Immature natural killer cell (primary cell): ENCODE results near the gene GJB6. TPM values are rescaled to one million over a fixed set of nuclear protein-coding genes. Genes with fewer than 3 reads are reported as not detected.

ENCODE experiments used
- DNase-seq, 3 donors: peaks; one replicate each; pipeline ENCODE4 v3.0.0; 2022; ENCODE audit warnings: mixed read lengths in 1 of 3
- H3K27ac Mint-ChIP-seq, 6 donors: one replicate each; pipeline ENCODE4 v1.8.0; 2020; ENCODE audit warnings: mixed read lengths in 6 of 6, mild to moderate bottlenecking in 5 of 6, inconsistent platforms in 4 of 6, moderate library complexity in 3 of 6
- H3K27me3 Mint-ChIP-seq, 3 donors: one replicate each; pipeline ENCODE4 v1.8.0; 2020 to 2021; ENCODE audit warnings: low read depth in 3 of 3, mild to moderate bottlenecking in 3 of 3, mixed read lengths in 3 of 3, moderate library complexity in 3 of 3, inconsistent platforms in 1 of 3
- H3K36me3 Mint-ChIP-seq, 3 donors: one replicate each; pipeline ENCODE4 v1.8.0; 2020; ENCODE audit warnings: mixed read lengths in 3 of 3, inconsistent platforms in 2 of 3, mild to moderate bottlenecking in 2 of 3
- H3K4me1 Mint-ChIP-seq, 2 donors: one replicate each; pipeline ENCODE4 v1.8.0; 2020; ENCODE audit warnings: inconsistent platforms in 2 of 2, mild to moderate bottlenecking in 2 of 2, mixed read lengths in 2 of 2, moderate library complexity in 1 of 2
- H3K4me3 Mint-ChIP-seq, 5 donors: one replicate each; pipeline ENCODE4 v1.8.0; 2020; ENCODE audit warnings: mild to moderate bottlenecking in 5 of 5, mixed read lengths in 5 of 5, inconsistent platforms in 3 of 5, moderate library complexity in 3 of 5
- H3K9me3 Mint-ChIP-seq, 6 donors: one replicate each; pipeline ENCODE4 v1.8.0; 2020; ENCODE audit warnings: mild to moderate bottlenecking in 6 of 6, mixed read lengths in 6 of 6, inconsistent platforms in 4 of 6, moderate library complexity in 3 of 6
- polyA plus RNA-seq, 3 donors: library from polyadenylated mRNA; unstranded; fragments of 300-500 nt; fragmentation: Illumina TruSeq; gene quantifications; one replicate each; pipeline ENCODE4 v1.2.3, GENCODE V29; 2021

Gene GJB6
- polyA plus RNA-seq, 3 donors from 2014 or later = not detected

- Mint-ChIP-seq H3K27ac (no peak overlapping the region), H3K4me3 (no peak overlapping the region), H3K36me3 (no peaks in the 10 kb centered on the region), H3K9me3 (peaks cover 0 to 2% (median 0%) of the 10 kb centered on the region in 6 donors), H3K27me3 (peaks cover 0 to 7% (median 2%) of the 10 kb centered on the region in 3 donors), H3K4me1 (no peaks in the 10 kb centered on the region)
- no peak for DNase-seq
Observed at GRCh38 chr13:20247963-20248362, 15.8 kb upstream of the GJB6 start.

DNA sequence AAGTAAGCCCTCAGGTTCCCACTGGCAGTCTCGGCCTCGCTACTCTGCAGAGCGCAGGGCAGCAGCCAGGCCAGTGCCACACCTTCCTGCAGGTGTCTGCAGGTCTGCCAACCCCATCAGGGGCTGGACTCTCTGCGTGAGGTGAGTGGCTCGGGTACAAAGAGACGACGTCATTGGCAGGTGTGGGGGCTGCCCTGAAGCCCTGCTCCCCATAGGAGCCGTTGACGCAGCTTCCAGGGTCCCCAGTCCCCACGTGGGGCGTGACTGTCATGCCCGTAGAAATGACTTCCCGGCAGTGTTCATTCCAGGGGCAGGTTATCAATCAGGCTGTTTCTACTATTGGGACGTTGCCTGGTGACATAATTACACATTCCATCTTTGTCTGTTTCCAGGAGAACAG is 15.3 kb upstream of the GJB6 start:
- Mint-ChIP-seq H3K4me3 (no peak overlapping the region), H3K9me3 (peaks cover 0 to 2% (median 0%) of the 10 kb centered on the region in 6 donors), H3K36me3 (no peaks in the 10 kb centered on the region), H3K4me1 (no peaks in the 10 kb centered on the region), H3K27me3 (peaks cover 0 to 7% (median 4%) of the 10 kb centered on the region in 3 donors), H3K27ac (no peak overlapping the region)
- no peak for DNase-seq

DNA sequence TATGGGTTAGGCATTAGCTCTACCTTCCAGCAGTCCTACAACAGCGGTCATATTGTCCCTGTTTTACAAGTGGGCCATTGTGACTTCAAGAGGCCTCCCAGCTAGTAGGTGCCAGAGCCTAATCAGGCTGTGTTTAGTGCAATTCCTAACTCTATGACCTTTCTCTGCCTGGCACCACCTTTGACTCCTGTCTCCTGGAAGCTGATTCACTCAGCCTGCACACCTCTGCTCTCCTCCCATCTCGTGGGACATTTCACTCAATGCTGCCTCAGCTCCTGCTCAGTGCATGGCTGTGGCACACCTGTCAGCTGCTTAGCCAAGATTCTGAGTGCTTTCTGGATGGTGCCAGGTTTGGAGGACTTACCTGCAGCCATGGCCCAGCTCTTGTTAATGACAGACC is 9.5 kb upstream of the GJB6 start:
- Mint-ChIP-seq H3K9me3 (no peaks in the 10 kb centered on the region), H3K4me3 (no peak overlapping the region), H3K36me3 (no peaks in the 10 kb centered on the region), H3K27ac (no peak overlapping the region), H3K4me1 (no peaks in the 10 kb centered on the region), H3K27me3 (peaks cover 4 to 14% (median 5%) of the 10 kb centered on the region in 3 donors)
- DNase-seq = no peak

- no peaks in the 10 kb centered on the region for H3K9me3 Mint-ChIP-seq
- no peak overlapping the region for H3K27ac Mint-ChIP-seq
- no peaks in the 10 kb centered on the region for H3K36me3 Mint-ChIP-seq
- no peak overlapping the region for H3K4me3 Mint-ChIP-seq
- peaks cover 5 to 17% (median 6%) of the 10 kb centered on the region in 3 donors for H3K27me3 Mint-ChIP-seq
- no peaks in the 10 kb centered on the region for H3K4me1 Mint-ChIP-seq
- DNase-seq = no peak
Observed at GRCh38 chr13:20239748-20240147, 7.6 kb upstream of the GJB6 start.

DNA sequence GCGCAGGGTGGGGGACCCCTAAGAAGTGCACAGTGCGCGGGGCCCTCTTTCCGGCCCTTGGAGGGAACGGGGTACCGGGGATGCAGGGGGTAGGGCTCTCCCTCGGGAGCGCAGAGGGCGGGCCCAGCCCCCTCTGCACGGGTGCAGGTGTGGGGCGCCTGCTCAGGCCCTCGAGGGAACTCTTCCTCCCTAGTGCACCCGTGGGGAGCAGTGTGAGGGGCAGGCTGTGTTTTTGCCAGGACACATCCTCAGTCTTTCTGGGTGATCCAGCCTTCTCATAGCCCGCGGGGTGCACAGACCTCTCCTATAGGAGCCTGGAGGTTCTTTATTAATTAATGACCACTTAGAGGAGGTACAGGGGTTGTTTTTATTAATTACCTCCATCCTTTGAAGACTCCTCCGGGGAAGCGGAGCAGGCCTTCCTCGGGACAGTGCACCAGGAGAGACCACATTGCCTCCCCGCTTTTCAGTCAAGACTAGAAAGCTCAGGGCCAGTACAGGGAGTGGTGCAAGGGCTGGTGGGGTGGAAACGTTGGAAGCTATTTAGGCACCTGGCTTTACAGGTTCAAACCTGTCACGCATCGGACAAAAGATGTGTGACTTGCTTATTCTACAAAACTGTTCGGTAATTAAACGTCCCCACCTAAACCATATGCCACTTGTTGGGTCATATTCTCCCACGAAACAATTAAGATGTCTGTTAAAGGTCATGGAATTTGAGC is 598 bp upstream of the GJB6 start:
- H3K27me3 Mint-ChIP-seq = peaks cover 12 to 25% (median 12%) of the 10 kb centered on the region in 3 donors
- H3K4me3 Mint-ChIP-seq = no peak overlapping the region
- no peak for DNase-seq
- peaks cover 8 to 12% of the 10 kb centered on the region in 2 donors for H3K4me1 Mint-ChIP-seq
- H3K9me3 Mint-ChIP-seq = no peaks in the 10 kb centered on the region
- no peak overlapping the region for H3K27ac Mint-ChIP-seq
- no peaks in the 10 kb centered on the region for H3K36me3 Mint-ChIP-seq

- Mint-ChIP-seq H3K4me3 (peak overlapping the region; percentile 46 to 74 (median 60)), H3K4me1 (peaks cover 8 to 12% of the 10 kb centered on the region in 2 donors), H3K9me3 (no peaks in the 10 kb centered on the region), H3K36me3 (no peaks in the 10 kb centered on the region), H3K27ac (no peak overlapping the region), H3K27me3 (peaks cover 12 to 25% (median 14%) of the 10 kb centered on the region in 3 donors)
- no peak for DNase-seq
Observed at GRCh38 chr13:20230913-20231838, 943 bp downstream of the GJB6 start.

GRCh38 chr13:20227730-20228129 is 4.4 kb downstream of the GJB6 start:
- no peak overlapping the region for H3K4me3 Mint-ChIP-seq

DNA sequence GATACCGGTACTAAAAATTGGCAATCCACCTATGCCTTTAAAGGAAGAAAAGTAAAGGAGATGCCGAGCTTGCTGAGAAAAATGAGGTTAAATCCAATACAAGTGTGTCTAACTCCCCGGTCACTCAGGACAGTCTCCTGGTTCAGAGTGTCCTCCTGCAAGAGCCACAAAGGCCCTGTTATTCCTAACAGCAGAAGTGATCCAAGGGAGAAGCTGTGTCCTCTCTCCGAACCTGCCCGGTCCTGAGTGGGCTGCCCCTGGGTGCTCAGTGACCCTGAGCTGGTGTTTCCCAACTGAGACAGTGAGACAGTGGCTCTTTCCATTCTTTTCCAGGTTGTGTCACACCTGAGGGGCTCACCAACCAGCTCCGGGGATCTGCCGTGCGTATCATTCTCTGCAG is 4.8 kb downstream of the GJB6 start:
- no peaks in the 10 kb centered on the region for H3K9me3 Mint-ChIP-seq
- peaks cover 6 to 24% (median 10%) of the 10 kb centered on the region in 3 donors for H3K27me3 Mint-ChIP-seq
- peaks cover 8 to 12% of the 10 kb centered on the region in 2 donors for H3K4me1 Mint-ChIP-seq
- DNase-seq = no peak
- no peak overlapping the region for H3K27ac Mint-ChIP-seq
- H3K36me3 Mint-ChIP-seq = no peaks in the 10 kb centered on the region
- no peak overlapping the region for H3K4me3 Mint-ChIP-seq

More at GRCh38 chr13:20227730-20228129, 4.4 kb downstream of the GJB6 start:
- no peak for DNase-seq
- H3K36me3 Mint-ChIP-seq = no peaks in the 10 kb centered on the region
- no peaks in the 10 kb centered on the region for H3K9me3 Mint-ChIP-seq
- peaks cover 6 to 24% (median 10%) of the 10 kb centered on the region in 3 donors for H3K27me3 Mint-ChIP-seq
- no peak overlapping the region for H3K27ac Mint-ChIP-seq
- H3K4me1 Mint-ChIP-seq = peaks cover 8 to 12% of the 10 kb centered on the region in 2 donors

GRCh38 chr13:20222553-20222952 is 9.6 kb downstream of the GJB6 start:
- Mint-ChIP-seq H3K4me1 (peaks cover 0 to 2% of the 10 kb centered on the region in 2 donors), H3K9me3 (peaks cover 0 to 2% (median 0%) of the 10 kb centered on the region in 6 donors), H3K36me3 (no peaks in the 10 kb centered on the region), H3K4me3 (no peak overlapping the region), H3K27me3 (peaks cover 0 to 11% (median 7%) of the 10 kb centered on the region in 3 donors), H3K27ac (no peak overlapping the region)
- DNase-seq = no peak

GRCh38 chr13:20221772-20222171 is 10.3 kb downstream of the GJB6 start:
- Mint-ChIP-seq H3K27ac (no peak overlapping the region), H3K27me3 (peaks cover 0 to 11% (median 3%) of the 10 kb centered on the region in 3 donors), H3K4me3 (no peak overlapping the region), H3K9me3 (peaks cover 0 to 2% (median 0%) of the 10 kb centered on the region in 6 donors), H3K36me3 (no peaks in the 10 kb centered on the region), H3K4me1 (peaks cover 0 to 2% of the 10 kb centered on the region in 2 donors)
- DNase-seq = no peak

GRCh38 chr13:20219577-20219976 is 12.5 kb downstream of the GJB6 start:
- peak overlapping the region in 1 of 5 donors; percentile 27 for H3K4me3 Mint-ChIP-seq
- peaks cover 0 to 2% (median 0%) of the 10 kb centered on the region in 6 donors for H3K9me3 Mint-ChIP-seq
- peaks cover 0 to 4% (median 4%) of the 10 kb centered on the region in 3 donors for H3K27me3 Mint-ChIP-seq
- H3K27ac Mint-ChIP-seq = no peak overlapping the region
- peaks cover 0 to 2% of the 10 kb centered on the region in 2 donors for H3K4me1 Mint-ChIP-seq
- no peak for DNase-seq
- no peaks in the 10 kb centered on the region for H3K36me3 Mint-ChIP-seq

- peaks cover 0 to 2% of the 10 kb centered on the region in 2 donors for H3K4me1 Mint-ChIP-seq
- H3K27ac Mint-ChIP-seq = no peak overlapping the region
- peaks cover 5 to 18% (median 9%) of the 10 kb centered on the region in 3 donors for H3K27me3 Mint-ChIP-seq
- no peaks in the 10 kb centered on the region for H3K36me3 Mint-ChIP-seq
- H3K9me3 Mint-ChIP-seq = peaks cover 0 to 2% (median 0%) of the 10 kb centered on the region in 6 donors
- no peak overlapping the region for H3K4me3 Mint-ChIP-seq
- DNase-seq = no peak
Observed at GRCh38 chr13:20217168-20217567, 15.0 kb downstream of the GJB6 start.

DNA sequence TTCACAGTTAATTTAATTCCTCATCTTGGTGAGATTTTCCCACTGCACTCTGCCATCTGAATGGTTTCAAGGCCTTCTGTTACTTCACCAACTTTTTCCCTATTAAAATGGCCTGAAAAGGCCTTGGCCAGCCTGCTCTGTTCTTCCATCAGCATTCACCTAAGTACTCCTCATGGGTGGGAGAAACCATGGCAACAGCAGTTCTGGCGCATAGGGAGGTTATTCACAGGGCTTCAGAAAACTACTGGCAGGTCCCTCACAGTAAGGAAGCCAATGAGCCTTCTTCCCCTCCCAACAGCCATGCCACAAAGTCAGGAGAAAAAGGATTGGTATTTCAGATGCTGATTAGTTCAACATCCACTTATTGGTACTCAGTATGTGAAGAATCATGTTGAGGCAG is 22.2 kb downstream of the GJB6 start:
- Mint-ChIP-seq H3K36me3 (no peaks in the 10 kb centered on the region), H3K27me3 (peaks cover 6 to 21% (median 7%) of the 10 kb centered on the region in 3 donors), H3K27ac (no peak overlapping the region), H3K4me1 (no peaks in the 10 kb centered on the region), H3K4me3 (no peak overlapping the region), H3K9me3 (peaks cover 0 to 1% (median 0%) of the 10 kb centered on the region in 6 donors)
- no peak for DNase-seq
